ENCODE data around the gene CTNND2. TPM values are rescaled to one million over a fixed set of nuclear protein-coding genes. Genes with fewer than 3 reads are reported as not detected.

The CTNND2 gene
- total RNA-seq, 3 donors from 2014 or later (not counting 1 experiment from before 2014, with no cell fraction given): not detected

DNA sequence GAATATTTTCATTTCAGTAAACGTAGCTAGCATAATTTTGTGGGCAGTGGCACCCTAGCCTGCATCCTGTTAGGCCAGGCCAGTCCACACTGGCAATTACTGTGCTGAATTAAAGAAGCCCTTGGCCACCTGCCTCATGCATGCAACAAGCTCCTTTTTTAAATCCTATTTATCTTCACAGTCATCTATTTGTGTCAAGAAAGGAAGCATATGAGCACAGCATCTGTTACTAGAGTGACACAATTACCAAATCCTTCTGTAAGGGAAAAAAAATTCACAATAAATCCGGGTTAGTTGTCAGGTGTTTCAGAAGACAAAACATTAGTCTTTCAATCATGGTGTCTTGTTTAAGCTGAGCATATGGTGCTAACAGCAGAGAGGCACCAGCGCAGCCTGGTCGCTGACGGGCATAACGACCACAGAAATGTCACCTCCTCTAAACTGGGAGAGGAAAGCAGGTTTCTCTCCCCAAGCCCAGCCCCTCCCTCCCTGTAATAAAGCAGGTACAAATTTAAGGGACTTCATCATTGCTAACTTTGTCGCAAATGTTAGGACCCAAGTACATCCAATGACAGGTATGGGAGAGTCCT lies 520.6 kb downstream of the CTNND2 start:
- 73% methylated on average over 6 of the region's 7 CpGs for WGBS (ENCODE audit: insufficient coverage)
- ATAC-seq: no peak
- peak overlapping the region; percentile 54 for H3K4me3 Mint-ChIP-seq

DNA sequence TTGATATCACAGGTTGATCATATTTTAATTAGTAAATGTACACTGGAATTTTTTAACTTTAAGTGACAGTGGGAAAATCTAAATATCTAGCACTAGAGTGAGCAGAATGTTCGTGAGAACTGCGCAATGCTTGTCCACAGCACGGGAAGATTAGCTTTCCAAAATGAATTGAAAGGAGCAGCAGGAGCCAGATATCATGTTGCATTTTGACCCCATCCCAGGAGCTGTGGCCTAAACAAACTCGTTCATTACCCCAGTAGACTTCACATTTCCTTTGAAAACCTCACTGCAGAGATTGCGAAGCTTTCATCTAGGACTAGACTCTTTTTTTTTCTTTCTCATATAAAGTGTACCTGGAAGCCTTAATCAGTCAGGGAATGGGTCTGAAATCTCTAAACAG lies 525.8 kb downstream of the CTNND2 start:
- Histone ChIP-seq H3K27ac (ENCODE audit: low read length) (no peak overlapping the region), H3K27me3 (ENCODE audit: control insufficient read depth, insufficient read depth, low read length) (peaks cover 8% of the 10 kb centered on the region), H3K4me3 (ENCODE audit: low read length) (no peak overlapping the region), H3K4me1 (ENCODE audit: control insufficient read depth, insufficient read depth, low read length) (no peaks in the 10 kb centered on the region), H3K9me3 (ENCODE audit: control insufficient read depth, insufficient read depth, low read length) (no peaks in the 10 kb centered on the region), H3K36me3 (ENCODE audit: control insufficient read depth, insufficient read depth, low read length) (no peaks in the 10 kb centered on the region)
- ATAC-seq (no peak), DNase-seq (no peak)
- Mint-ChIP-seq H3K9me3 (no peaks in the 10 kb centered on the region), H3K36me3 (no peaks in the 10 kb centered on the region), H3K4me1 (no peaks in the 10 kb centered on the region), H3K27me3 (ENCODE audit: low read depth in 2 of 2) (peaks cover 29 to 53% of the 10 kb centered on the region in 2 donors), H3K27ac (no peak overlapping the region), H3K4me3 (no peak overlapping the region)
- TF ChIP-seq, protein P1, sequence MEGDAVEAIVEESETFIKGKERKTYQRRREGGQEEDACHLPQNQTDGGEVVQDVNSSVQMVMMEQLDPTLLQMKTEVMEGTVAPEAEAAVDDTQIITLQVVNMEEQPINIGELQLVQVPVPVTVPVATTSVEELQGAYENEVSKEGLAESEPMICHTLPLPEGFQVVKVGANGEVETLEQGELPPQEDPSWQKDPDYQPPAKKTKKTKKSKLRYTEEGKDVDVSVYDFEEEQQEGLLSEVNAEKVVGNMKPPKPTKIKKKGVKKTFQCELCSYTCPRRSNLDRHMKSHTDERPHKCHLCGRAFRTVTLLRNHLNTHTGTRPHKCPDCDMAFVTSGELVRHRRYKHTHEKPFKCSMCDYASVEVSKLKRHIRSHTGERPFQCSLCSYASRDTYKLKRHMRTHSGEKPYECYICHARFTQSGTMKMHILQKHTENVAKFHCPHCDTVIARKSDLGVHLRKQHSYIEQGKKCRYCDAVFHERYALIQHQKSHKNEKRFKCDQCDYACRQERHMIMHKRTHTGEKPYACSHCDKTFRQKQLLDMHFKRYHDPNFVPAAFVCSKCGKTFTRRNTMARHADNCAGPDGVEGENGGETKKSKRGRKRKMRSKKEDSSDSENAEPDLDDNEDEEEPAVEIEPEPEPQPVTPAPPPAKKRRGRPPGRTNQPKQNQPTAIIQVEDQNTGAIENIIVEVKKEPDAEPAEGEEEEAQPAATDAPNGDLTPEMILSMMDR (IDR thresholded peaks at IDR 0.05): no peak
- WGBS (ENCODE audit: insufficient coverage): 93% methylated on average over 5 of the region's 5 CpGs
- intact Hi-C loops (cut with micrococcal nuclease): no loop called here

More for the DNA sequence above, 520.6 kb downstream of the CTNND2 start:
- TF ChIP-seq, protein P1 (IDR thresholded peaks at IDR 0.05): no peak
- peaks cover 32% of the 10 kb centered on the region for H3K27me3 ChIP-seq (ENCODE audit: control insufficient read depth, insufficient read depth, low read length)
- peaks cover 7% of the 10 kb centered on the region for H3K4me1 ChIP-seq (ENCODE audit: control insufficient read depth, insufficient read depth, low read length)
- no peak for DNase-seq
- Mint-ChIP-seq H3K27me3 (ENCODE audit: low read depth in 2 of 2) (peaks cover 49 to 74% of the 10 kb centered on the region in 2 donors), H3K4me1 (peaks cover 9 to 16% of the 10 kb centered on the region in 2 donors), H3K27ac (no peak overlapping the region), H3K36me3 (no peaks in the 10 kb centered on the region), H3K9me3 (no peaks in the 10 kb centered on the region)
- no peaks in the 10 kb centered on the region for H3K36me3 ChIP-seq (ENCODE audit: control insufficient read depth, insufficient read depth, low read length)
- no peaks in the 10 kb centered on the region for H3K9me3 ChIP-seq (ENCODE audit: control insufficient read depth, insufficient read depth, low read length)
- intact Hi-C loops (cut with micrococcal nuclease): no loop called here
- no peak overlapping the region for H3K4me3 ChIP-seq (ENCODE audit: low read length)
- H3K27ac ChIP-seq (ENCODE audit: low read length): no peak overlapping the region

DNA sequence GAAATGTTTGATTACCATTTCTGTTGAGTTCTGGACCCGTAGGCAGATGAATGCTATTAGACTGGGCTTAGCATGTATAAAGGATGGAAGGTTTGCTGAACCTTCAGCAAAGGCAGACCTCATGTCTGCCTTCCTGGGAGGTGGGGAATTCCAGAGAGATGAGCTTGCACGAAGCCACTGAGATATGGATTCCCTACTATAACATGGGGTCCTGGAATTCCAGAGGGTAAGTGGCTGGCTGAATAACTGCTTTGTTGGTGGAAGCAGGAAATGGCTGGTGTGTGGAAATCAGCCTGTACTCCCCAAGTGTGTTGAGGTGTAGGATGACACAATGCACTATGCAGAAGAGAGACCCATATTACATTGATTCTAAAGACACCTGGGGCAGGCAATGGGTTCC lies 526.4 kb downstream of the CTNND2 start:
- Histone ChIP-seq H3K4me3 (ENCODE audit: low read length) (no peak overlapping the region), H3K27me3 (ENCODE audit: control insufficient read depth, insufficient read depth, low read length) (peaks cover 4% of the 10 kb centered on the region), H3K36me3 (ENCODE audit: control insufficient read depth, insufficient read depth, low read length) (no peaks in the 10 kb centered on the region), H3K9me3 (ENCODE audit: control insufficient read depth, insufficient read depth, low read length) (no peaks in the 10 kb centered on the region), H3K27ac (ENCODE audit: low read length) (no peak overlapping the region), H3K4me1 (ENCODE audit: control insufficient read depth, insufficient read depth, low read length) (peaks cover 3% of the 10 kb centered on the region)
- DNase-seq (no peak), ATAC-seq (no peak)
- no peak overlapping the region for H3K27ac Mint-ChIP-seq
- H3K4me1 Mint-ChIP-seq: peaks cover 5% of the 10 kb centered on the region in 2 donors
- intact Hi-C loops (cut with micrococcal nuclease): no loop called here
- no peaks in the 10 kb centered on the region for H3K9me3 Mint-ChIP-seq
- no peaks in the 10 kb centered on the region for H3K36me3 Mint-ChIP-seq
- TF ChIP-seq, protein P1 (IDR thresholded peaks at IDR 0.05): no peak
- H3K4me3 Mint-ChIP-seq: no peak overlapping the region
- 77% methylated on average over 2 of the region's 2 CpGs for WGBS (ENCODE audit: insufficient coverage)
- peaks cover 24 to 48% of the 10 kb centered on the region in 2 donors for H3K27me3 Mint-ChIP-seq (ENCODE audit: low read depth in 2 of 2)

DNA sequence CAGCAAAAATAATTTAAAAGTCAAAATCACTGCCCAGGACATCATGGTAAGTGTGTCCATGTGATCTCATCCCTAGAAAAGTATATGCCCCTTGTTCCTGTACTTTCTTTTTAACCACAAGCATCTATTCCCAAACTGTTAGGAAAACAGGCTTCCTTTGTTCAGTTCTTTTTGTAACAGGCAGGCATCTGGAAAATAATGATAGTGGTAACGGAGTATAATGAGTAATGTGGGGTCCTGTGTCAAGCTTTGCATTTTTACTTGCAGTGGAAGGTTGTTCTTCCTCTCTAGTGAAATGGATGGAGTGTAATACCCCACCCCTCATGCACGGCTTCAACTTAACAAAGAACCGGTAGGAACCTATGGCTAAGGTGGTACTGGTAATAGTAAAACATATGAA lies 532.1 kb downstream of the CTNND2 start:
- Histone ChIP-seq H3K27ac (ENCODE audit: low read length) (no peak overlapping the region), H3K9me3 (ENCODE audit: control insufficient read depth, insufficient read depth, low read length) (no peaks in the 10 kb centered on the region), H3K4me1 (ENCODE audit: control insufficient read depth, insufficient read depth, low read length) (peaks cover 8% of the 10 kb centered on the region), H3K36me3 (ENCODE audit: control insufficient read depth, insufficient read depth, low read length) (no peaks in the 10 kb centered on the region), H3K27me3 (ENCODE audit: control insufficient read depth, insufficient read depth, low read length) (no peaks in the 10 kb centered on the region), H3K4me3 (ENCODE audit: low read length) (no peak overlapping the region)
- Mint-ChIP-seq H3K27ac (no peak overlapping the region), H3K4me3 (no peak overlapping the region), H3K9me3 (no peaks in the 10 kb centered on the region), H3K4me1 (peaks cover 15 to 16% of the 10 kb centered on the region in 2 donors), H3K27me3 (ENCODE audit: low read depth in 2 of 2) (peaks cover 6 to 40% of the 10 kb centered on the region in 2 donors), H3K36me3 (no peaks in the 10 kb centered on the region)
- intact Hi-C loops (cut with micrococcal nuclease): no loop called here
- ATAC-seq: no peak
- DNase-seq: no peak
- WGBS (ENCODE audit: insufficient coverage): 80% methylated on average over 1 of the region's 3 CpGs
- TF ChIP-seq, protein P1 (IDR thresholded peaks at IDR 0.05): no peak
